Limb (tissue), 2 donors: ENCODE measurements around the gene ZNF579.
"Not testable (repeated sequence)": the region's sequence is repeated elsewhere in the genome, so short reads cannot be mapped to it uniquely, and the experiment has no call there.

Source experiments
- DNase-seq, 2 donors: peaks; one replicate each; pipeline ENCODE4 v3.0.0-alpha.2; 2016; ENCODE audit errors: extremely low spot score in 2 of 2

The ZNF579 gene

GRCh38 chr19:55594996-55595545, 14.4 kb upstream of the ZNF579 start:
- DNase-seq: peak in 1 of 2 donors; percentile 8

- DNase-seq: no peak
These were observed 12.6 kb upstream of the ZNF579 start for GRCh38 chr19:55593096-55593772.

GRCh38 chr19:55592391-55593090, 11.9 kb upstream of the ZNF579 start:
- DNase-seq: no peak

- DNase-seq: no peak
These were observed 10.9 kb upstream of the ZNF579 start for GRCh38 chr19:55591555-55591954.

GRCh38 chr19:55590617-55591016, 10.0 kb upstream of the ZNF579 start:
- no peak for DNase-seq

GRCh38 chr19:55590109-55590508, 9.5 kb upstream of the ZNF579 start:
- no peak for DNase-seq

GRCh38 chr19:55588738-55589137, 8.1 kb upstream of the ZNF579 start:
- no peak for DNase-seq

GRCh38 chr19:55586976-55587668, 6.5 kb upstream of the ZNF579 start:
- peak; percentile 90 to 98 for DNase-seq

- peak; percentile 88 to 96 for DNase-seq
These were observed 5.2 kb upstream of the ZNF579 start for GRCh38 chr19:55585658-55586339.

GRCh38 chr19:55584871-55585270, 4.2 kb upstream of the ZNF579 start:
- no peak for DNase-seq

GRCh38 chr19:55583897-55584296, 3.2 kb upstream of the ZNF579 start:
- not testable (repeated sequence) for DNase-seq

GRCh38 chr19:55582284-55582683, 1.6 kb upstream of the ZNF579 start:
- not testable (repeated sequence) for DNase-seq

- DNase-seq: no peak
These were observed 1.2 kb upstream of the ZNF579 start for GRCh38 chr19:55581823-55582223.

GRCh38 chr19:55581145-55581822, 636 bp upstream of the ZNF579 start:
- no peak for DNase-seq

GRCh38 chr19:55579766-55580621, 654 bp downstream of the ZNF579 start:
- DNase-seq: peak in 1 of 2 donors; percentile 60

GRCh38 chr19:55578761-55579747, 1.6 kb downstream of the ZNF579 start:
- DNase-seq: no peak

- DNase-seq: no peak
These were observed 2.5 kb downstream of the ZNF579 start for GRCh38 chr19:55578031-55578760.

- no peak for DNase-seq
These were observed 3.9 kb downstream of the ZNF579 start for GRCh38 chr19:55576746-55577145.
